Natural killer cell (primary cell): ENCODE results near the gene BTBD2. TPM values are rescaled to one million over a fixed set of nuclear protein-coding genes. Genes with fewer than 3 reads are reported as not detected.

ENCODE experiments used
- ATAC-seq, 3 donors: fragments of 150-1000 bp in 2 of 3; fragments of 200-7000 bp in 1 of 3; cut with Tn5 transposase; 1 replicate in 1 of 3; 2 replicates in 2 of 3; pipeline ENCODE4 v1.10.0; 2021; ENCODE audit warnings: mild to moderate bottlenecking in 2 of 3, moderate library complexity in 2 of 3
- DNase-seq, 2 donors: peaks; one replicate each; pipeline versions ENCODE4 v3.0.0 to v3.0.0-alpha.2; 2013 to 2021; ENCODE audit warnings: mixed read lengths in 1 of 2
- H3K27ac ChIP-seq: one replicate; pipeline ENCODE4 v1.5.1; 2013; ENCODE audit warnings: mild to moderate bottlenecking, low read length
- H3K27me3 ChIP-seq: one replicate; pipeline ENCODE4 v1.6.1; 2013; ENCODE audit warnings: low read length; ENCODE audit not compliant: control insufficient read depth, insufficient read depth
- H3K36me3 ChIP-seq: one replicate; pipeline ENCODE4 v1.6.1; 2013; ENCODE audit warnings: low read length; ENCODE audit not compliant: control insufficient read depth, insufficient read depth
- H3K4me1 ChIP-seq: one replicate; pipeline ENCODE4 v1.6.1; 2013; ENCODE audit warnings: low read length; ENCODE audit not compliant: control insufficient read depth, insufficient read depth
- H3K4me3 ChIP-seq: one replicate; pipeline ENCODE4 v1.5.1; 2013; ENCODE audit warnings: low read length
- H3K9me3 ChIP-seq: one replicate; pipeline ENCODE4 v1.6.1; 2013; ENCODE audit warnings: low read length; ENCODE audit not compliant: control insufficient read depth, insufficient read depth
- H3K27ac Mint-ChIP-seq, 2 donors: one replicate each; pipeline ENCODE4 v1.8.0; 2022; ENCODE audit warnings: mild to moderate bottlenecking in 2 of 2, mixed read lengths in 2 of 2, moderate library complexity in 1 of 2
- H3K27me3 Mint-ChIP-seq, 2 donors: one replicate each; pipeline ENCODE4 v1.8.0; 2022; ENCODE audit warnings: low read depth in 2 of 2, mixed read lengths in 2 of 2
- H3K36me3 Mint-ChIP-seq: one replicate; pipeline ENCODE4 v1.8.0; 2022; ENCODE audit warnings: mixed read lengths
- H3K4me1 Mint-ChIP-seq, 2 donors: one replicate each; pipeline ENCODE4 v1.8.0; 2022; ENCODE audit warnings: mixed read lengths in 2 of 2
- H3K4me3 Mint-ChIP-seq: one replicate; pipeline ENCODE4 v1.8.0; 2022; ENCODE audit warnings: mild to moderate bottlenecking, moderate library complexity, mixed read lengths
- H3K9me3 Mint-ChIP-seq, 2 donors: one replicate each; pipeline ENCODE4 v1.8.0; 2022; ENCODE audit warnings: mixed read lengths in 2 of 2
- WGBS: methylation state at CpG from one replicate; pipeline ENCODE4 v1.1.7; 2013; ENCODE audit warnings: missing lambda C conversion rate; ENCODE audit not compliant: insufficient coverage; 5-methylcytosine and 5-hydroxymethylcytosine counted together
- intact Hi-C: fragments of 100-400 bp; cut with micrococcal nuclease; formaldehyde crosslinking; loops from one replicate; pipeline ENCODE4 v1.14.2; 2022
- total RNA-seq, 4 donors: library from RNA; stranded (reverse); fragments of 120-200 nt in 1 of 4; gene quantifications; one replicate each; pipeline versions ENCODE4 v1.2.3 to v1.2.4, GENCODE V29; 2013 to 2022
- TF ChIP-seq, protein P1 (sequence below): fragments of 200-600 bp; IDR thresholded peaks from one replicate; pipeline ENCODE4 v1.8.0; 2022; ENCODE audit warnings: antibody characterized with exemption

Gene BTBD2
- total RNA-seq, 3 donors from 2014 or later (not counting 1 experiment from before 2014, with no cell fraction given) = 47.6 to 57.0 (median 53.4) TPM

DNA sequence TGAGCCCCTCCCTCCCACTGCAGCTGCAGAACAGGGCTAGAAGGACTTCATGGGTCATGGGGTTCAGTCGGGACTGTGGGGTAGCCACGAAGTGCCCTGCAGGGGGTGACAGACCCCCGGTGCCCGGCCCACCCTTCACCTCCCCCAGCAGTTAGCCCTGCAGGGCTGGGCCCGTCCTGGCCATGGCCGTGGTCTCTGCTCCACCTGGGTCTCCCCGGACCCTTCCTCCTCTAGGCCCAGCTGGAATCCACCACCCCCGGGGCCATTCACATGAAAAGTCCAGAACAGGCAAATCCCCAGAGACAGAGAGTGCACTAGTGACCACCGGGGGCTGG, 18.3 kb upstream of the BTBD2 start:
- DNase-seq (no peak), ATAC-seq (no peak)
- no peaks in the 10 kb centered on the region for H3K9me3 Mint-ChIP-seq
- no peak overlapping the region for H3K4me3 ChIP-seq
- no peaks in the 10 kb centered on the region for H3K27me3 Mint-ChIP-seq
- TF ChIP-seq, protein P1, sequence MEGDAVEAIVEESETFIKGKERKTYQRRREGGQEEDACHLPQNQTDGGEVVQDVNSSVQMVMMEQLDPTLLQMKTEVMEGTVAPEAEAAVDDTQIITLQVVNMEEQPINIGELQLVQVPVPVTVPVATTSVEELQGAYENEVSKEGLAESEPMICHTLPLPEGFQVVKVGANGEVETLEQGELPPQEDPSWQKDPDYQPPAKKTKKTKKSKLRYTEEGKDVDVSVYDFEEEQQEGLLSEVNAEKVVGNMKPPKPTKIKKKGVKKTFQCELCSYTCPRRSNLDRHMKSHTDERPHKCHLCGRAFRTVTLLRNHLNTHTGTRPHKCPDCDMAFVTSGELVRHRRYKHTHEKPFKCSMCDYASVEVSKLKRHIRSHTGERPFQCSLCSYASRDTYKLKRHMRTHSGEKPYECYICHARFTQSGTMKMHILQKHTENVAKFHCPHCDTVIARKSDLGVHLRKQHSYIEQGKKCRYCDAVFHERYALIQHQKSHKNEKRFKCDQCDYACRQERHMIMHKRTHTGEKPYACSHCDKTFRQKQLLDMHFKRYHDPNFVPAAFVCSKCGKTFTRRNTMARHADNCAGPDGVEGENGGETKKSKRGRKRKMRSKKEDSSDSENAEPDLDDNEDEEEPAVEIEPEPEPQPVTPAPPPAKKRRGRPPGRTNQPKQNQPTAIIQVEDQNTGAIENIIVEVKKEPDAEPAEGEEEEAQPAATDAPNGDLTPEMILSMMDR = no peak
- H3K4me1 Mint-ChIP-seq = peaks cover 19 to 27% of the 10 kb centered on the region in 2 donors
- H3K27ac ChIP-seq = no peak overlapping the region
- peaks cover 29% of the 10 kb centered on the region for H3K4me1 ChIP-seq
- no peak overlapping the region for H3K4me3 Mint-ChIP-seq
- peaks cover 6% of the 10 kb centered on the region for H3K9me3 ChIP-seq
- H3K36me3 ChIP-seq = peaks cover 10% of the 10 kb centered on the region
- no peaks in the 10 kb centered on the region for H3K27me3 ChIP-seq
- 86% methylated on average over 9 of the region's 9 CpGs for WGBS
- H3K27ac Mint-ChIP-seq = no peak overlapping the region
- no peaks in the 10 kb centered on the region for H3K36me3 Mint-ChIP-seq
- intact Hi-C loops = no loop called here

DNA sequence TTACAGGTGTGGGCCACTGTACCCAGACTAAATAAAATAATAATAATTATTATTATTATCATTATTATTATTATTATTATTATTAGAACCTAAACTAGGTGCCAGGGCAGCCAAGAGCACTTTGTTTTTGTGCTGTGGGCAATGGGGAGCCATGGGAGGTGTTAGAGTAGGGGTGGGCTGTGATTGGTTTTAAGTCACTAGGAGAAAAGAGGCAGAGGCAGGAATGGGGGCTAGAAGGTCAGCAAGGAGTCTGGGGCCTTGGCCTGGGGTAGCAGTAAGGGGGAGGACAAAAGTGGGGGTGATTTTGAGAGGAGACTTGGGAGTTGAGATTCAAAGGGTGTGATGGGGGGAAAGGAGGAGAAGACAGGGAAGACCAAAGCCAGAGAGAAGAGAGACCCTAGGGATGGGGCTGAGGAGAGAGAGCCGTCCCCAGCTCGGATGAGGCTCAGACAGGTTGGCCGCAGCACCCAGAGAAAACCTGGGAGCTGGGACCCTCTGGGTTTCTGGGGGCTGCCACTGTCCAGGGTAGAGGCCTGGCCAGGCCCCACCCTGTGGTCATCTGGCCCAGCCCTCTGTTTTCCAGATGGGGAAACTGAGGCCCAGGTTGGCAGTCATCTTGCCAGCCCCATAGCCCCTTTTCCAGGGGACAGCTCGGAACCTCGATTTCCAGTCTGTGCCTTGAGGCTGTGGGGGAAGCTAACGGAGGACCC, 17.8 kb upstream of the BTBD2 start:
- H3K27ac ChIP-seq = no peak overlapping the region
- Mint-ChIP-seq H3K27ac (peak overlapping the region in 1 of 2 donors; percentile 82), H3K36me3 (no peaks in the 10 kb centered on the region), H3K4me3 (no peak overlapping the region), H3K27me3 (no peaks in the 10 kb centered on the region), H3K4me1 (peaks cover 19 to 27% of the 10 kb centered on the region in 2 donors), H3K9me3 (no peaks in the 10 kb centered on the region)
- peaks cover 5% of the 10 kb centered on the region for H3K36me3 ChIP-seq
- 97% methylated on average over 6 of the region's 6 CpGs for WGBS
- TF ChIP-seq, protein P1 = no peak
- H3K4me3 ChIP-seq = no peak overlapping the region
- DNase-seq (no peak), ATAC-seq (no peak)
- peaks cover 29% of the 10 kb centered on the region for H3K4me1 ChIP-seq
- H3K27me3 ChIP-seq = no peaks in the 10 kb centered on the region
- peaks cover 6% of the 10 kb centered on the region for H3K9me3 ChIP-seq
- intact Hi-C loops = no loop called here

DNA sequence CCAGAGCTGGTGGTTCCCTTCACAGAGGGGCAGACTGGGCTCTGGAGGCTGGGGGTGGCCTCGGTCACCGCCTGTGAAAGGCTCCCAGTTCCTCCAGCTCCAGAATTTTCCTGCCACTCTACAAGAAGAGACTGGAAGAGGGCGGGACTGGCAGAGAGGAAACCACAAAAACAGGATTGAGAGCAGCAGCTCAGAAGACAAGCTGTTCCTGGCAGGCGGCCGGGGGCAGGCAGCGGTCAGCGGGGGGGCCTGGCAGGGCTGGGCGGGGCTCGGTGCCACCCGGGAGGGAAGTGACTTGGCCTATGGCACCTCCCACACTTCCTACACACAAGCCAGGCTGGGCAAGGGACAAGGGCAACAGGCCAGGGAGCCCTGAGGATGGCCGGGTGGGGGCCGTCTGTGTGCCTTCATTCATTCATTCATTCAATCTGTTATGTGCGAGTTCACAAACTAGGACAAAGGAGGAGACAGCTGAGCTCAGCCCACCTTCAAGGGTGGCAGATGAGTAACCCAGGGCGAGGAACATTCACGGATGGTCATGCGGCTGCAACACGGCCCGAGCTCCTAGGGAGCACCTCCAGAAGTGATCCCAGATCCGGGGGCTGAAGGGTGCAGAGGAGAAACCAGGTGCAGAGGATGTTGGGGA, 16.9 kb upstream of the BTBD2 start:
- H3K9me3 Mint-ChIP-seq = no peaks in the 10 kb centered on the region
- H3K9me3 ChIP-seq = peaks cover 6% of the 10 kb centered on the region
- peak overlapping the region; percentile 84 for H3K4me3 Mint-ChIP-seq
- DNase-seq (peak; percentile 46 to 55), ATAC-seq (peak; percentile 45 to 82 (median 61))
- H3K27ac ChIP-seq = peak overlapping the region; percentile 40
- no peaks in the 10 kb centered on the region for H3K27me3 ChIP-seq
- no peaks in the 10 kb centered on the region for H3K27me3 Mint-ChIP-seq
- WGBS = 10% methylated on average over 19 of the region's 19 CpGs
- no peak overlapping the region for H3K4me3 ChIP-seq
- TF ChIP-seq, protein P1 = no peak
- H3K36me3 Mint-ChIP-seq = no peaks in the 10 kb centered on the region
- H3K27ac Mint-ChIP-seq = peak overlapping the region in 1 of 2 donors; percentile 82
- no peaks in the 10 kb centered on the region for H3K36me3 ChIP-seq
- peaks cover 19 to 27% of the 10 kb centered on the region in 2 donors for H3K4me1 Mint-ChIP-seq
- peaks cover 29% of the 10 kb centered on the region for H3K4me1 ChIP-seq
- intact Hi-C loops = no loop called here
